GM13976 (cell line): ENCODE results near the gene SPTBN4.
"Not testable (repeated sequence)": the region's sequence is repeated elsewhere in the genome, so short reads cannot be mapped to it uniquely, and the experiment has no call there.

ENCODE experiments used
- DNase-seq: peaks from one replicate; pipeline ENCODE4 v3.0.0; 2012; ENCODE audit warnings: low spot score
- CTCF ChIP-seq: IDR thresholded peaks from 2 replicates; pipeline ENCODE4 v1.5.1; 2012; ENCODE audit warnings: borderline replicate concordance, mild to moderate bottlenecking; ENCODE audit not compliant: insufficient read depth; ENCODE audit errors: extremely low read depth, missing control alignments, control extremely low read depth
- in situ Hi-C: fragments of 300-500 bp; cut with MboI; formaldehyde crosslinking; loops from one replicate; pipeline ENCODE4 v1.12.0; 2022; ENCODE audit warnings: low sequenced_read_pairs, mixed read lengths, inconsistent platforms; ENCODE audit not compliant: unreplicated experiment

The SPTBN4 gene

GRCh38 chr19:40425450-40426287 is 41.1 kb upstream of the SPTBN4 start, which contains the start of gene SERTAD1:
SERTAD1 (minus strand) TSS chr19:40425992; CDS start chr19:40423546, 2,446 bp downstream.
- in situ Hi-C loops: no loop called here
- peak; percentile 48 for TF ChIP-seq CTCF
- peak; percentile 99 for DNase-seq

- in situ Hi-C loops: not testable (repeated sequence)
These were observed 38.6 kb upstream of the SPTBN4 start for GRCh38 chr19:40428197-40428596.

GRCh38 chr19:40430242-40430641 is 36.6 kb upstream of the SPTBN4 start:
- in situ Hi-C loops, DNase-seq: not testable (repeated sequence)

More at GRCh38 chr19:40428197-40428596, 38.6 kb upstream of the SPTBN4 start:
- DNase-seq: not testable (repeated sequence)

GRCh38 chr19:40431698-40432097 is 35.1 kb upstream of the SPTBN4 start:
- in situ Hi-C loops: no loop called here
- DNase-seq: no peak
- no peak for TF ChIP-seq CTCF

GRCh38 chr19:40432760-40433159 is 34.0 kb upstream of the SPTBN4 start:
- in situ Hi-C loops, DNase-seq: not testable (repeated sequence)

GRCh38 chr19:40433391-40434216 is 33.2 kb upstream of the SPTBN4 start:
- TF ChIP-seq CTCF: no peak
- in situ Hi-C loops: no loop called here
- peak; percentile 87 for DNase-seq

GRCh38 chr19:40438284-40438683 is 28.5 kb upstream of the SPTBN4 start:
- in situ Hi-C loops: no loop called here
- DNase-seq: no peak
- TF ChIP-seq CTCF: no peak

- no peak for DNase-seq
- in situ Hi-C loops: no loop called here
- TF ChIP-seq CTCF: no peak
These were observed 25.0 kb upstream of the SPTBN4 start for GRCh38 chr19:40441719-40442253.
